Activated CD4-positive, CD25-positive, alpha-beta regulatory T cell treated with anti-CD3 and anti-CD28 coated beads, Interleukin-2, amount 50 U/mL, for 16 hours (primary cell): ENCODE measurements around the gene SMYD3.
"Not testable (repeated sequence)": the region's sequence is repeated elsewhere in the genome, so short reads cannot be mapped to it uniquely, and the experiment has no call there.

Experiments
- DNase-seq: peaks from one replicate; pipeline ENCODE4 v3.0.0-alpha.2; 2020; ENCODE audit warnings: low read depth, low spot score

SMYD3 gene

DNA sequence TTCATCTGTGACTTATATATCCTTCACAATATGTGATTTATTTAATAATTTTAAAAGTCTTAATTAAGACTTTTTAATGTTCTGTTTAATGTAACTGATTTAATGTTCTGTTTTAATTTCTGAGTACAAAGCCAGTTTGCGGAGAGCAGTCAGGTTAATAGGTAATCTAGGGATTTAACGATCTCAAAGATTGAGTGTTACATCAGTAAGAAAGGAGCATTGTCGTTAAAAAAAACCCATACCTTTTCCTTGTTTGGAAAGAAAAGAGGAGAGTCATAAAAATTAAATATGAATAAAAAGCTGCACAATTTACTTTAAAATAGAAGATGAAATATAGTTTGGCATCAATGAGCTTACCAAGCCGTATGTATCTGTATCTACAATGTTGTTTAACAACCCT lies 730.9 kb downstream of the SMYD3 start:
- DNase-seq = no peak

DNA sequence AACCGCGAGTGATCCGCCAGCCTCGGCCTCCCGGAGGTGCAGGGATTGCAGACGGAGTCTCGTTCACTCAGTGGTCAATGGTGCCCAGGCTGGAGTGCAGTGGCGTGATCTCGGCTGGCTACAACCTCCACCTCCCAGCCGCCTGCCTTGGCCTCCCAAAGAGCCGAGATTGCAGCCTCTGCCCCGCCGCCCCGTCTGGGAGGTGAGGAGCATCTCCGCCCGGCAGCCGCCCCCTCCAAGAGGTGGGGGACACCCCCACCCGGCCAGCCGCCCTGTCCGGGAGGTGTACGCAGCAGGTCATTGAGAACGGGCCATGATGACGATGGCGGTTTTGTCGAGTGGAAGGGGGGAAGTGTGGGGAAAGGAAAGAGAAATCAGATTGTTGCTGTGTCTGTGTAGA lies 732.1 kb downstream of the SMYD3 start:
- DNase-seq = not testable (repeated sequence)

DNA sequence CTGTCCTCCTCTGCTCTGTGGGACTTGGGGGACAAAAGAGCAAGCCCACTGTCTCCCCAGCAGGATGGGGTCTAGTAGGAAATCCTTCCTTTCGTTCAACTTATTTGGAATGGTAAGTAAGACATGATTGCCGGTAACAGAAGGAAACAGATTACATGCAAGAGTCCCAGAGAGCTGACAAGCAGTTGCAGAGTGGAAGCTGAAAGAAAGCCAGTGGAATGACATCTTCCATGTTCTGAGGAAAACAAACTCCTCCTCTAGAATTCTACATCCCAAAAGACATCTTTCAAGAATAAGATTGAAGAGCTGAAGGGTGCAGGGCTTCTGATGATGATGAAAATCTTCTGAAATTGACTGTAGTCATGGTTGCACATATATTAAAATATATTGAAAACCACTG lies 732.9 kb downstream of the SMYD3 start:
- no peak for DNase-seq

DNA sequence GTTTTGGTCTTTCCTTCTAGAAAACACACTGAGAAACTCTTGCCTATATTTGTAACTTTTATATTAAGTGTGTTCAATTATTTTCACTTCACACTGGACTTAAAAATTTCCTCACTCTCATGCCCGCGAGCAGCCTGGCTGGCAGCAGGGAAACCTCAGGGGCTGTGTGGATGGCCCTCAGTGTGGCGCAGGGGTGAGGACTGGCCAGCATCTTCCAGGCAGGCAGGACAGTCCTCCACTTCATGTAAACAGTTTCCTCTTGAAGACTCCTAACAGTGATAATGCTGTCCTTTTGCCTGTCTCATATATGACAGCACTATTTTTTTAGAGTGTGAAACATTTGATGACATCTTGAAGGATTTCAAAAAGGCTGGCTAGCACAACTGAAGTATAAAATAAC lies 733.7 kb downstream of the SMYD3 start:
- DNase-seq = no peak

DNA sequence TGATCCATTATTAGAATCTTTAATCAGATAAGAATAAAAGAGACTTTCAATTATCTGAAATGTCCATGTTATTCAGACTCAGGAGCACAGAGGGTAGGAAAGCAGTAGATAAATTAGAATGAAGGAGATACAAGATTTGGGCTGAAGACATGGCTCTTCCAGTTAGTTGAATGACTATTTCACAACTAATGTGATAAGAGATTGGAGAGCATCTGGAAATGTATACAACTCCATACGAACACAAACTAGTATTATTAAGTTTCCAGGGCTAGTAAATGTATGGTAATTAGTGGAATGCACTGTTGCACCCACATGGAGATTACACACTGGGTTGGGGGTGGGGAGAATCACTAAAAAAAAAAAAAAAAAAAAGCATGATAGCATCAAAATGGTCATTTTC lies 734.3 kb downstream of the SMYD3 start:
- no peak for DNase-seq

DNA sequence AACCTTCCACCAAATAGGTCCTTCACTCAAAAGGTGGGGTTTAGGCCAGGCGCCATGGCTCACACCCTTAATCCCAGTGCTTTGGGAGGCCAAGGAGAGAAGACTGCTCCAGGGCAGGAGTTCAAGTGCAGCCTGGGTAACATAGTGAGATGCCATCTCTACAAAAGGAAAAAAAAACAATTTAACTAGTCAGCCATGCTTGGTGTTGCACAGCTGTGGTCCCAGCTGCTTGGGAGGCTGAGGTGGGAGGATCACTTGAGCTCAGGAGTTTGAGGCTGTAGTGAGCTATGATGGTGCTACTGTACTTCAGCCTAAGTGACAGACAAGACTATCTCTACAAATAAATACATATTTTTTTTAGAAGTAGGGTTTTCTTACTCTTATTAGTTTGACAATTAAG lies 734.8 kb downstream of the SMYD3 start:
- DNase-seq = no peak

DNA sequence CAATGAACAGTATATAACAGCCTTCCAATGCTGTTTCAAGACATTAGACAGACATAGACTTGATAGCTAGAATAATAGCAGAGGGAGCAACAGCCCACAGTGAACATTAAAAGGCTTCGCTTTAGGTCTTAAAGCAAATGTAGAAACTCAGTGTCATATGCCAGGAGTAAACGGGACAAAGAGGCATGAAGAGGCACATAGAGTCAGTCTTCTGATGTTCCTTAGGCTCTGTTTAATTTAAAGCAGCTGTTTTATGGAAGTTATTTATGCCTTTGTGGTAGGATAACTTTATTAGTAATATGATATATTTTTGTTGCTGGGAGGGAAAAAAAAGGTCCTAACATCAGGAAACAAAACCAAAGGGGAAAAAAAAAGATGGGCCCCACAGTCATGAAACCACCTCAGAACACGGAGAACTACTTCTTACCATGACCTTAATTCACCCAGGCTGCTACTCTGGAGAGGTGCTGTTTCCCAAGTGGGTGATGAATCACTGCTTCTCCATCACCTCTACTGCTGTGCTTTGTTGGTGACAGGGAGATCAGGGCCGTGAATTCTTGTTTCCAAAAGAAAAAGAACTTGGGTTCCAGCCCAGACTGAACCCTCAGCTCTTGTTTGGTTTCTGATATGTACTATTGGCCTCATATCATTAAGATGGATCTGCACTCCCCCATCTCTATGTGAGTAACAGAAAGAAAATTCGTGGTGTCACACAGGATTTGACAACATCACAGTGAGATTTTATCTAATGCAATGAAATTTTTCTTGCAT lies 735.4 kb downstream of the SMYD3 start:
- DNase-seq = no peak

DNA sequence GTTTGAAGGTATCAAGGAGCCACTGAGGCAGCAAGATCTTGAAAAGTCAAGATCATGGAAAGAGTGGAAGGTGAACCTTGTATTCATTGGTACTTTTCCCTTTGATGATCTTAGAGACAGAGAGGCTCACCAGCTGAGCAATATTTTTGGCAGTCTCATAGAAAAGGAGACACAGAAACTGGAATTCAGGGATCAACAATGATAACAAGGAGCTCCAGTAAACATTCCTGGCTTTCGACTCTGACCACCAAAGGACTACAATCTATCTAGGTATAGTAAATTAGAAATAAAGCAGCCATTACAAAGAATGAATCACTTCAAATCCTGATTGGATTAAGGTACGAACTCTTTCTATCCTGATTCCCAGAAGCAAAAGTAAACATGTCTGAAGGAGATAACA lies 736.9 kb downstream of the SMYD3 start:
- DNase-seq = no peak

DNA sequence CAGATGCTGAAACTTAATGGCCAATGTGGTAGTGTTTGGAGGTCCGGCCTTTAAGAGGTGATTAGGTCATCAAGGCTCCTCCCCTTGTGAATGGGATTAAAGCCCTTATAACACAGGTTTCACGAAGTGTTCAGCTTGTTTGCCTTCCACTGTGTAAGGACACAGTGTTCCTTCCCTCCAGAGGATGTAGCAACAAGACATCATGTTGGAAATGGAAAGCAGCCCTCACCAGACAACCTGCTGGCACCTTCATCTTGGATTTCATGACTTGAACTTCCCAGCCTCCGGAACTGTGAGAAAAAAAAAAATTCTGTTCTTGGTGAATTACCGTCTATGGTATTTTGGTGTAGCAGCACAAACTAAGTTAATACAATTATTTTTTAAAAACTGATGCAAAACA lies 738.5 kb downstream of the SMYD3 start:
- no peak for DNase-seq

DNA sequence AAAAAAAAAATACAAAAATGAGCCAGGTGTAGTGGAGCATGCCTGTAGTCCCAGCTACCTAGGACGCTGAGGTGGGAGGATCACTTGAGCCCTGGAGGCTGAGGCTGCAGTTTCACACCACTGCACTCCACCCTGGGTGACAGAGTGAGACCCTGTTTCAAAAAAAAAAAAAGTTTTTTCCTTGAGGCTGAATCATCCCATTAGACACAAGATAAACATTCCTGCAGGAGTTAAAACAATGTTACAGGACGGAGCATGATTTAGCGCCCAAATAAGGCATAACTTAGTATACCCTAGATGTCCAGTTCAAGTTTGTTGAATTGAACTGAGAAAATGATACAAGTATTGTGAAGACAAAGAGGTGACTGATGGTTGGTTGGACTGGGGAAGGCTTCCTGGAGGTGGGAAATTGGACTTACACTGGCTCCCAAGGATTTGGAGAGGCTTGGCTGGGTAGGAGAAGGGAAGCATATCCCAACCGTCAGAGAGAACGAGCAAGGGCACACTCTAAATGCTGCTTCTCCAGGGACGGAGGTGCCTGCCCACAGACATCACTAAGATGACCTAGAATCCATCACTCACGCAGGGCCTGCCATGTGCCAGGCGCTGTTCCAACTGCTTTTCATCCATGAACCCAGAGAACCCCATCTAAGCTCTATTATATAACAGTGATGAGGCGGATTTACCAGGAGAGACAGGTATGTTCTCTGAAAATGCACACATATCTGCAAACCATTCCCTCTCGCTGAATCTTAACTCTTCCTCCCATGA lies 741.7 kb downstream of the SMYD3 start:
- DNase-seq = no peak

DNA sequence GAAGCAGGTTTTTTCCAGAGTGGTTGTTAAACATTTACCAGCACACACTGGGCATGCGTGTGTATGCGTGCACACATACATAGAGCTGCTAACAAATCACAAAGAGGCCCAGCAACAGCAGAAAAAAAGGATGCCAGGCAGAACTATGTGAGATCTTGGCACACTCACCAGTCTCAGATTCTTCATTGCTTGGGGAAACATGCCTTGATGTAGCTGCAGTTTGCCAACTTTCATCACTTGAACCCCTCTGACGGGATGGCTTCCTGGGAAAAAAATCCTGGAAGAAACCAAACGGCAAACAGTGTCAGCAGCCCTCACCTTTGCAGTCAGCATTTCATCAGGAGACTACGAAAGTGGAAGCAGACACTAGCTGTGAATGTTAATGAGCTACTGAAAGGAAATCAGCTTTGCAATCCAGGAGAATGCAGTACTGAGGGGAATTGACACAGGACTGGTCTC lies 743.2 kb downstream of the SMYD3 start:
- no peak for DNase-seq

DNA sequence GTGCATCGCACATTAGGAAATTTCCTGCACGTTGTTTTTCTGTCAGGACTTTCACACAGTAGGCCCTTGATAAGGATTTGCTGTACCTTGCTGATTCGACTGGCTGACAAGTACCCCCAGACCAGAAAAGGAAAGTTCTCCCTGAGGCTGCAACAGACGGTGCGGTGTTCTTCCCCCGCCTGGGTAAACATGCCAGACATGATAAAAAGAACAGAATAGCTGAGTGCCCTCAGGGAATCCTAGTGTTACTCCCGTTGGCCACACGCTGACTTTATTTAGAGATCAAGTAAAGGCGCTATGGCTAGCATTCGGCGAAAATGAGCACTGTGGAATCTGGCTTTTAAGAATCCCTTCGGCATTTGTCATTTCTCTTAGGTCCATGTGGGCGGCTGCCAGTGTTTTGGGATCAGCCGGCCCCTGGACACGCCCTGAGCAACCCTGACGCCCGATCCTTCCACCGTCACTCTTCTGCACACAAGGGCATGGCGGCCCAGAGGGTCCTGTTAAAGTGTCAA lies 744.6 kb downstream of the SMYD3 start:
- no peak for DNase-seq

DNA sequence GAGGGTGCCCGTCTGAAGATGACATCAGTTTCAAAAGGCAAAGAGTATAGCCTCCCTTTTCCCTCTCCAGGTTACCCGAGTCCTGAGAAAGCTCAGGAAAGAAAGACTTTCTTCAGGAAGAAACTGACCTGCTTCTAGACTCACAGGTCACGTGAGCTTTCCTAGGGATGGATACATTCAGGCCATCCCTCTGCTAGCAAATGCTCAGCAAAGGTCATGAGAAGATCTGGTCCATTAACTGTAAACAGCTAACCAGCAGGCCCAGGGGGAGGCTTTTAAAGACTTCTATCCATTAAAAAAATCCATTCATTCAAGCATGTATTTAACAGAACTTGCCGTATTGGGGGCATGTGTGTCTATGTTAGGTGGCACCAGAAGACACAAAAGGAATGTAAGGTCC lies 746.8 kb downstream of the SMYD3 start:
- DNase-seq = no peak

DNA sequence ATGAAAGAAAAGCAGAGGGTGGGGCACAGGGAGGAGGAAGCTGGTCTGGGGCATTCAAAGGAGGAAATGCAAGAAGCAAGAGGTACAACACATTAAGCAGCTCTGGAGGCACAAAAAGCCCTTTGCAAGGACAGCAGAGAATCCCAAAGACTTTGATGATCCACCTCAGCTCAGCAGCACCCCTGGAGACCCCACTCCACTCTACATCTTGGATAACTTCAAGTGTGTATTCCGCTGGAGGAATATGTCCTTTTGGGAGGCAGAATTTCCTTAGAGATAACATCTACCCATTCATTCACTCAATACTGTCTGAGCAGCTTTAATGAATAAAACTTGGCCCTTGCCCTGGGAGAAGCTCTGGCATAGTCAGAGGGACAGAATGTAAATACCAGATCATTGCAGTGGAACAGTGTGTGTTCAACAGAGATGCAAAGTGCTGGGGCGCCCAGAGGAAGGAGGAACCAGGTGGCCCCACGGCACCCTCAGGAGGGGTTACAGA lies 752.6 kb downstream of the SMYD3 start:
- no peak for DNase-seq

DNA sequence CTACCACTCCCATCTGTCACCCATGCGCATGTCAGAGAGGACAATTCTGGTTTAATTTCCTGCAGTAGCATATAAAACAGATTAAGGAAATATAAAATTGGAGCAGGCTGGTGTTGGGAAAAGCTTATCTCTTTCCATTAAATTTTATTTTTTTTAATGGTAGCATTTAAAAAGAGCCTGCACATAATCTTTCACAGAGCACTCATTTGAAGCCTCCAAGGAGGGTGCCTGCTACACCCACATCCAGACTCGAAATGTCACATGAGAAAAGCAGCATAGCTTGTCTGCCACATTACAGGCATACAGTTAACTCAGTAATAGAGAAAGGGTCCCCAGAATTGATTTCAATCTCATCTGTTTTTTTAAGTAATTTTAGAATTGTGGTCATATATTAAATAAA lies 753.3 kb downstream of the SMYD3 start:
- DNase-seq = no peak

DNA sequence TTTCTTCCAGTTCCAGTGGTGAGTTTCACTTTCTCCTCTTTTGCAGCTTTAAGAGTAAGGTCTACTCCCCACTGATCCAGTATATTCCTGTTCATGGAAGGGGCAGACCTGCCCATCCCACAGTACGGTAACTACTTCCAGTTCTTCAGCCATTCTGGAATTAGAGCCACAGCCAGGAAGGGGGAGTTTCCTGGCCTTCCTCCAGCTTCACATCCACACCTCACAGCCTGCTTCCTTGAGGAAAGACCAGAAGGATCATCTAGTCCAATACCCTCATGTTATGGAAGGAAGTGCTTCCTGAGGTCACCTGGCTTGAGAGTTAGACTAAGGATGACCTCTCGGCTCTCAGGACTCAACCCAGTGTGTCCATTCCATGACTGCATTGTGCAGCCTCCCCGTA lies 754.5 kb downstream of the SMYD3 start:
- no peak for DNase-seq

DNA sequence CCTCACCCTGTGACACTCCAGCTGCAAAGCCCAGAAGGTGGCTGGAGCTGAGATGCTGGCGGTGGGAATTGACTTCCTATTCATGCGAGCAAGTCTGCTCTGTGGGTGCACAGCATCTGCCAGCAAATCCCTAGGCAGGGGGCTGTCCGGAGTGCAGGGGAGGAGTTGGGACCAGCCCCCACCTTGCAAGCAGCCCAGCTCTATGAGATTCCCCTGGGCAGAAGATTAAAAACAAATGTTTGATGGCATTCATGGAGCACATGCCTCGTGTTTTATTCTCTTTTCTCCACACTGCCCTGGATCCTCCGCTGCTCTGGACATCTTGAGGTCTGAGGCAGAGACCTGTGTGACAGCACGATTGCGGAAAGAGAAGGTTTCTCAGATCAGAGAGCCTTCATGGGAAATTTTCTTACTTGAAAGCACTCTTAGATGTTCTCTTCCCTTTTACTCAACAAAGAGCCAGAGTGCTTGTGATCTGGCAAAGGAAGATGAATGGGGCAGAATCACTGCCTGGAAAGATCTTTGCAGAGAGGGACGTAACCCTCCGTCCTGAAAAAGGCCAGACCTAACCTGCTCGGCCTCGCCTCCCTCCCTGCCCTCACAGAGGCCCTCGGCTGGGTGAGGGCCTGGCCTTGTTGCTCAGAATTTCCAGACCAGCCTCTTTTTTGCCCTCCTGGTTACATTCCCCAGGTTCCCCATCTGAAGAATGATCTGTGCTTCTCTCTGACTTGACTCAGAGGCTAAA lies 755.2 kb downstream of the SMYD3 start:
- no peak for DNase-seq

DNA sequence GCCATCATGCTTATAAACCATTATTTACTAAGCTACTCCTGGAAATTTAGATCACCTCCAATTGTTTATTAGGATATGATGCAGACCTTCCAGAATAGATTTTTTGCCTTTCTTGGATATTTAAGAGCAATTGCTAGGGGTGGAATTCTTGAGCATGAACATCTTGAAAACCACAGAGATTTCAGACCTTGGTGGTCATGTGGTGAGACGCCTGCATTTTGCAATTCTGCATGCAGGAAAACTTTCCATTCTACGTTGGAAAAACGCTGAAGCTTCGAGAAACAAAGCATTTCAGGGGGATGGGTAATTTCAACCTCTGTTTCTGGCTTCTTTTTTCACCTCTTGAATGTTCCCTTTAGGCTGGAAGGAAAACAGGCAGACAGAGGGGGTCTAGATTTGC lies 756.0 kb downstream of the SMYD3 start:
- DNase-seq = no peak

DNA sequence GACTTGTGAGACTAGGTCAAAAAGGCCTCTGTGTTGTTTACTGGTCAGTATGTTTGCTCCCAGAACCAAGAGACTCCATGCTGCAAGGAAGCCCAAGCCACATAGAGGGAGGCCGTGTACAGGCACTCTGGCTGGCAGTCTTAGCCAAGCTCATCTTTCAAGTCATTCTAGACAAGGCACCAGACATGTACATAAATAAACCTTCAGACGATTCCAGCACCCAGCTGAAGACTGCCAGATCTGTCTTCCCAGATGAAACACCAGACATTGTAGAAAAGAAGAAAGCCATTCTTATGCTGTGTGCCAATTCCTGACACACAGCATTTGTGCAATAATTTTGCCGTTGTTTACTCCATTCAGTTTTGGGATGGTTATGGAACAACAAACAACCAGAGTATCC lies 756.8 kb downstream of the SMYD3 start:
- DNase-seq = no peak

DNA sequence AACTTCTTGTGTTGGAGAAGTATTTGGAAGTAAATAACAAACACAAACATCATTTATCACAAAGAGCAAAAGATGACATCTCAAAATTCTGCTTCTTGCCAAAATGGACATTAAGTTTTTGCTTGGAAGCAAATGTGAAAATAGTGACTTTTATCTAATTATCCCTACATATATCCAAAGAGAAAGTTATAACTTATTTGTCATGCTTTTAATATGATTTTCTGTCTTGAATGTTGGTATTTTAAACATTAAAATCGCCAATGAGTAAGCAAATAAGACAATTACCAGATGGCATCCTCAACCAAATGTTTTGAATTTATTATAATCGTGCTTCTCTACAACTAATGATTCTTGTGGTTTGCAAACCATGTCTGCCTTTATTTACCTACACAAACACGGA lies 758.0 kb downstream of the SMYD3 start:
- DNase-seq = no peak

DNA sequence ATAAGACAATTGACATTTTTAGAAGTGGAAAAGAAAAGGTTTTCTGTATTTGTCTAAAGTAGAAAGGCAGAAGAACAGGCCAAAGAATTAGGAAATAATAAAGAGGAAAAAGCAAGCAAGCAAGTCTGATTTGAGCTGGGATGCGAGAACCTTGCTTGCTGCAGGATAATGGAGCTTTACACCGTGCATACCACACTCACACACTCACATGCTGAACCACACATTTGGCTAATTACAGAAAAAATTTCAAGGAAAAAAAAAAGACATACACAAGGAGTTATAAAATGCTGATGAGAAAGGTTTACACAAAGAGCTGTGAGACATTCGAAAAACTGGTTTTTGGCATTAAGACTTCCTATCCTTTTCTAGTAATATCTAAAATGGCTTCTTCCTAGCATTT lies 758.4 kb downstream of the SMYD3 start:
- no peak for DNase-seq

DNA sequence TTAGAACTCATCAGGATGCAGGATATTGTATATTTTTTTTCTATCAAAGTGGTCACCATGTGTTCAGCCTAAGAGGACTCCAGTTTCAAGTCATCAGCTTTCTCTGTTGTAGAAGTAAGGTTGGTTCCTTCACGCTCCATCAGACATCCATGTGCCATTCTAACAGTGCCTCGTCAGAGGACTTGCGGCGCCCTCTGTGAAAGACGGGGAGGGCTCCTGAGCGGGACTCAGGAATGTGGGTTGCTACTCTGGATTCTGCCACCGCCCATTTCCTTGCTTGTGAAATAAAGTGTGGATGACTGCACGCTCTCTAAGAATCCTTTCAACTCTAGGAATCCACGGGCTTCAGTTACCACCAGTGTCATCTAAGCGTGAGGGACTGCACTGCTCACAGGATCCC lies 758.8 kb downstream of the SMYD3 start:
- DNase-seq = no peak
